ENCODE results near the gene RND2.

Gene RND2

DNA sequence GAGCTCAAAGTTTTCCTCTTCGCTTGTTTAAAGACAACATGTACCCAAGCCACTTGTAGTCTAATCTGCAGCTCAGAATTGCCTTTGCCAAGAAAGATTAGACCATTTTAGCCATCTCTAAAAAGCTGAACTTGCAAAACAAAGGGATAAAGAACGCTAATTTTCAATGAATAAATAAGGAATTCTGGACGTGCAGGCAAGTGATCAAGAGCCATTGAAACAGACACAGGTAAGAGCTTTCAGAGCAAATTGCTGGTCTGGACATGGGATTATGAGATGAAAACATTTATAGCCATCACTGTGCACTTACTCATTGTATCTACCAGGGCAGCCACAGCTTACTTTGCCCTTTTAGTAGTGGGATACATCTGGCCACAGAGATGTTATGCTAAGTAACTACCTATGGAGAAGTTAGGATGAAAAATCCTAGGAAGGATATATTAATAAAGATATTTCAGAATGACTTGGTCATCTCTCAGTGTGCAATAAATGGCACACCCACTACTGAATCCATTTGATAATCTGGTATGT lies 44.4 kb downstream of the RND2 start:
- in situ Hi-C loops (cut with MboI; ENCODE audit: low sequenced_read_pairs), result no loop called here

DNA sequence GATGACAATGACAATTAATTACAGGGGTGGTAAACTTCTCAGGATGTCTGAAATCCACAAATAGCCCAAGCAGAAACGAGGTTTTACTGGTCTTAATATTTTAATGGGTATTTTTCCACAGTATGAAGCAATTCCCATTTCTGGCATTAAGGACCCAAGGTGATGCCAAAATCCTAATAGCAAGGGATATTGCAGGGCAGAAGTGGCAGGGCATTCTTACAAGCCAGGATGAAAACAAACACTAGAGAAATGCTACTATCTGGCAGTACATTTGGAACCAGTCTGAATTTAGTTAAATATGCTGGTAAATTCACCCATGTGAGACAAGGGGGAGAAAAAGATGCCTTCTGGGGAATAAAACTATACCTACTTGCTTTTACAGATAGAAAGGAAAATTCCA lies 45.2 kb downstream of the RND2 start:
- in situ Hi-C loops (cut with MboI; ENCODE audit: low sequenced_read_pairs), result no loop called here

DNA sequence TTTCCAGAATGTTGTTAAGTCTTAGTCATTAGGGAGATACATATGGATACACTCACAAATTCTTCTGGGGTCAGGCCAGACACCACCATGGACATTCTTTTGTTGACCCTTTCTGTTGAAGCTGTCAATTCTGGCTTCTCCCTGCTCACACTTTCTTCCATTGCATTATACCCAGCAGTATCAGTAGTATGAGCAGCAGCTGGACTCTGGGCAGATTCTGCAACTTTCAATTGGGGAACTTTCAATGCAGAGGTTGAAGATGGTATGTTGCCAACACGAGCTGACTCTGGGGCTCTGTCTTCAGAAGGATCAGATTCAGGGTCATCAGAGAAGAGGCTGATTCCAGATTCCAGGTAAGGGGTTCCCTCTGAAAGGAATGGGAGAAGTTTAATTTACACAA lies 45.8 kb downstream of the RND2 start:
- in situ Hi-C loops (cut with MboI; ENCODE audit: low sequenced_read_pairs), result no loop called here

DNA sequence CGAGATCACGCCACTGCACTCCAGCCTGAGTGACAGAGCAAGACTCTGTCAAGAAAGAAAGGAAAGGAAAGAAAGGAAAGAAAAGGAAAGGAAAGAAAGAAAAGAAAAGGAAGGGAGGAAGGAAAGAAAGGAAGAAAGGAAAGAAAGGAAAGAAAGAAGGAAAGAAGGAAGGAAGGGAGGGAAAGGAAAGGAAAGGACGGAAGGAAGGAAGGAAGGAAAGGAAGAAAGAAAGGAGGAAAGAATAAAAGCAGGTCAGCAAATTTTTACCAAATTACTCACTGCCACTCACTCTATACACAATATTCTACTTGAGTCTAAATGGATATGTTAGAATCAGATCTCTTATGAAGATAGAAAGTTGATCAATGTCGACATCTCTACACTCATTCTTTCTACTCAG lies 49.8 kb downstream of the RND2 start:
- in situ Hi-C loops (cut with MboI; ENCODE audit: low sequenced_read_pairs), result no loop called here

DNA sequence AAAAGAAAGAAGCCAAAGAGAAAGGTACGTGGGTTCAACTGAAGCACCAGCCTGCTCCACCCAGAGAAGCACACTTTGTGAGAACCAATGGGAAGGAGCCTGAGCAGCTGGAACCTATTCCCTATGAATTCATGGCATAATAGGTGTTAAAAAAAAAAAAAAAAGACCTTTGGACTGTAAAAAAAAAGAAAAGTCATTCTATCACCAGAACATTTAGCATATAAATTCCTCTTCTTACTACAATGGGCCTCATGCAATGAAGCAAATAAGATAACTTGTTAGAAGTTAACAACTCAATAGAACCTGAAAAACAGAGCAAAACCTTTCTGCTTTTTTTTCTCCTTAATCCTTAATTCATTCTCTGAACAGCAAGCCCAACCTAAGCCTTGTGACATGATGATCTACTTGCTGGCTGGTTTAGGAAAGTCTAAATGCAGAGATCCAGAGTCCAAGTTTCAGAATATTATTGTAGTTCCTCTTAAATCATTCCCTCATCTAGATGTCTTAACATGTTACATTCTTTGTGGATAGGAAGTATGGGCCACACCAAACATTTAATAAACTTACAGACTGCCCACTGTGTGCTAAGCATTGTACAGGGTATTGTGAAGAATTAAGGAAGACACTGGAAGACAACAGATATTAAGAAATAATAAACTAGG lies 54.7 kb downstream of the RND2 start:
- in situ Hi-C loops (cut with MboI; ENCODE audit: low sequenced_read_pairs), result no loop called here
